Measurements from ENCODE around the gene GPR151. TPM values are rescaled to one million over a fixed set of nuclear protein-coding genes. Genes with fewer than 3 reads are reported as not detected.

Gene GPR151
- total RNA-seq, 1 donor from 2014 or later = not detected

DNA sequence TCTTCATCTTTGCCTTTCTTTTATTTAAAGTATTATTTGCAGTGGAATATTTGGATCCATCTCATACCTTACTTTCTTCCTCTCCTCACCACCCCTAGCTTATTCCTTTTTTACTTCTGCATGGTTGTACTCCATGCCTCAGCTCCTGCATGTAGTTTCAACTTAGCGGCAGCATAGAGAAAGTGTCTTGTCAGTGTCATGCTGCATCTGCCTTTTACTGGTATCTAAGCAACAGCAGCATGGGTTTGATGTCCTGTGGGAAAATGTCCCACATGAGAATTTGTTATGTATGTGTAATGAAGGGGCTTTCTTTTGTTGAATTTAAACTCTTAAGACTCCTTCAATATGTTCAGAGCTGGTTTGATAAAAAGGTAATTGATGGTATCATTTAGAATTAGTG, 48.2 kb downstream of the GPR151 start:
- Mint-ChIP-seq H3K27me3 (ENCODE audit: low read depth) (no peaks in the 10 kb centered on the region), H3K4me3 (ENCODE audit: unreplicated experiment) (no peak overlapping the region), H3K27ac (ENCODE audit: unreplicated experiment) (peak overlapping the region; percentile 28), H3K4me1 (ENCODE audit: low read depth) (peaks cover 9% of the 10 kb centered on the region), H3K36me3 (ENCODE audit: low read depth) (peaks cover 26% of the 10 kb centered on the region), H3K9me3 (ENCODE audit: low read depth) (no peaks in the 10 kb centered on the region)
- TF ChIP-seq, protein P1, sequence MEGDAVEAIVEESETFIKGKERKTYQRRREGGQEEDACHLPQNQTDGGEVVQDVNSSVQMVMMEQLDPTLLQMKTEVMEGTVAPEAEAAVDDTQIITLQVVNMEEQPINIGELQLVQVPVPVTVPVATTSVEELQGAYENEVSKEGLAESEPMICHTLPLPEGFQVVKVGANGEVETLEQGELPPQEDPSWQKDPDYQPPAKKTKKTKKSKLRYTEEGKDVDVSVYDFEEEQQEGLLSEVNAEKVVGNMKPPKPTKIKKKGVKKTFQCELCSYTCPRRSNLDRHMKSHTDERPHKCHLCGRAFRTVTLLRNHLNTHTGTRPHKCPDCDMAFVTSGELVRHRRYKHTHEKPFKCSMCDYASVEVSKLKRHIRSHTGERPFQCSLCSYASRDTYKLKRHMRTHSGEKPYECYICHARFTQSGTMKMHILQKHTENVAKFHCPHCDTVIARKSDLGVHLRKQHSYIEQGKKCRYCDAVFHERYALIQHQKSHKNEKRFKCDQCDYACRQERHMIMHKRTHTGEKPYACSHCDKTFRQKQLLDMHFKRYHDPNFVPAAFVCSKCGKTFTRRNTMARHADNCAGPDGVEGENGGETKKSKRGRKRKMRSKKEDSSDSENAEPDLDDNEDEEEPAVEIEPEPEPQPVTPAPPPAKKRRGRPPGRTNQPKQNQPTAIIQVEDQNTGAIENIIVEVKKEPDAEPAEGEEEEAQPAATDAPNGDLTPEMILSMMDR (IDR thresholded peaks at IDR 0.05) = no peak
- no peak for DNase-seq (ENCODE audit: low spot score)

DNA sequence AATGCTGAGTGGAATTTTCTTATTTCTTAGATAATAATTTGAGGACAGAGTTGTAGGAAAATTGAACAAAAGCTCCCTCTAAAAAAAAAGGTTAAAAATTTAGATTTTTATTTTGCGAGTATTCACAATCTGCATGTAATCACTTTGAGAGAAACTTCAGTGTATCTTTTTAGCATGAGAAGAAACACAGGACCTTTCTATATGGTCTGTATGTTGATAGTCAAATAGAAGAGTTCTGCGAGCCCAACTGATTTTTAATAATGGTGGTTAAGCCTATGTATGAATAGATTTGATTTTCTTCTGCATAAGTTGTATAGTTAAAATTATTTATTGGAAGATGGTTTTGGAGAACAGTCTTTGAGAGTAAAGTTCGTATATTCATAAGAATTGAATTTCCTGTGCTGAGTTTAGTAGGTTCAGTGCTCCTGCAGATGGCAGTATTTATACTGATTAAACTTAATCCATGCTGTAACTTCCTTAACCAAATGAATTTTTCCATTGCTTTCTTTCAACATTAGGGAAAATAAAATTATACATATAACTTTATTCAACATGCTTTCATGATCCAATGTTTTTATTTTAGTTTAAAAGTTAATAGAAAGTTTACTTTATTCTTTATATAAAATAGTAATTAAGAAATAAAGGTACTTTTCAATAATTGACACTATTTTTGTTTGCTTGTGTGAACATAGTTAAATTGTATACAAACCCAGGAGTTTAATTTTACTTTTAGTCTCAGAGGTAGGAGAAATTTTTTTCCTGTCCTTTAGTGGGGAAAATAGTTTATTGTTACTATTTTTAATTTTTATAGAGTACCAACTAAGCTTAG, 49.3 kb downstream of the GPR151 start:
- peak overlapping the region; percentile 55 for H3K27ac Mint-ChIP-seq (ENCODE audit: unreplicated experiment)
- TF ChIP-seq, protein P1 (IDR thresholded peaks at IDR 0.05) = peak; percentile 85
- DNase-seq (ENCODE audit: low spot score) = no peak
- peaks cover 20% of the 10 kb centered on the region for H3K36me3 Mint-ChIP-seq (ENCODE audit: low read depth)
- no peaks in the 10 kb centered on the region for H3K27me3 Mint-ChIP-seq (ENCODE audit: low read depth)
- no peak overlapping the region for H3K4me3 Mint-ChIP-seq (ENCODE audit: unreplicated experiment)
- no peaks in the 10 kb centered on the region for H3K9me3 Mint-ChIP-seq (ENCODE audit: low read depth)
- peaks cover 12% of the 10 kb centered on the region for H3K4me1 Mint-ChIP-seq (ENCODE audit: low read depth)

DNA sequence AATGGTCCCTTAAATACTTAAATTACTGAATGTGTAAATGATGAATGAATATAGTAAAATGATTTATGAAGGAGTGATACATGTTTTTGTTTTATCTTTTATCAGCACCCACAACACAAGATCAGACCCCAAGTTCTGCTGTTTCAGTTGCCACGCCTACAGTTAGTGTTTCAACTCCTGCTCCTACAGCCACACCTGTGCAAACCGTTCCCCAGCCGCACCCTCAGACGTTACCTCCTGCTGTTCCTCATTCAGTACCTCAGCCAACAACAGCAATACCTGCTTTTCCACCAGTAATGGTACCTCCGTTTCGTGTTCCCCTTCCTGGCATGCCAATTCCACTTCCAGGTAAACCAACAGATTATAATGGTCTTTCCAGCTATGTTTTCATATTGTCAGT, 52.5 kb downstream of the GPR151 start:
- Mint-ChIP-seq H3K9me3 (ENCODE audit: low read depth) (no peaks in the 10 kb centered on the region), H3K4me1 (ENCODE audit: low read depth) (peaks cover 17% of the 10 kb centered on the region), H3K4me3 (ENCODE audit: unreplicated experiment) (no peak overlapping the region), H3K36me3 (ENCODE audit: low read depth) (peaks cover 15% of the 10 kb centered on the region), H3K27me3 (ENCODE audit: low read depth) (no peaks in the 10 kb centered on the region), H3K27ac (ENCODE audit: unreplicated experiment) (peak overlapping the region; percentile 13)
- DNase-seq (ENCODE audit: low spot score) = no peak
- TF ChIP-seq, protein P1 (IDR thresholded peaks at IDR 0.05) = no peak

Other genes starting within 250 kb of the GPR151 start
- gene POU4F3, start 177.4 kb downstream of the GPR151 start, total RNA-seq = not detected in 3 replicates
- gene TCERG1, start 68.9 kb downstream of the GPR151 start, total RNA-seq = 38.9 to 50.2 TPM (median 40.5 TPM) in 3 replicates